PC-3 (cell line): ENCODE results near the gene FOXR1.

ENCODE experiments used
- CTCF ChIP-seq: fragments of 300-600 bp; sonication (generic); conservative IDR thresholded peaks from 2 replicates; pipeline ENCODE4 v1.5.1; 2017; ENCODE audit warnings: antibody characterized with exemption, low read depth, mild to moderate bottlenecking, low read length
- EZH2 ChIP-seq: fragments of 300-600 bp; sonication (generic); IDR thresholded peaks from one replicate; pipeline ENCODE4 v1.6.1; 2017; ENCODE audit warnings: antibody characterized with exemption, mild to moderate bottlenecking, low read length; ENCODE audit not compliant: unreplicated experiment
- EZH2phosphoT487 ChIP-seq: fragments of 300-600 bp; sonication (generic); IDR thresholded peaks from 2 replicates; pipeline ENCODE4 v1.6.1; 2018; ENCODE audit warnings: mild to moderate bottlenecking, antibody characterized with exemption, low read length, borderline replicate concordance

GRCh38 chr11:118996926-118997626, 25.5 kb downstream of the FOXR1 start:
- TF ChIP-seq CTCF (0 out of 2 replicates have a peak, but pooled peaks have one; percentile 23), EZH2 (no peak), EZH2phosphoT487 (no peak)
